ENCODE results near the gene SEMA5A.

Gene SEMA5A

DNA sequence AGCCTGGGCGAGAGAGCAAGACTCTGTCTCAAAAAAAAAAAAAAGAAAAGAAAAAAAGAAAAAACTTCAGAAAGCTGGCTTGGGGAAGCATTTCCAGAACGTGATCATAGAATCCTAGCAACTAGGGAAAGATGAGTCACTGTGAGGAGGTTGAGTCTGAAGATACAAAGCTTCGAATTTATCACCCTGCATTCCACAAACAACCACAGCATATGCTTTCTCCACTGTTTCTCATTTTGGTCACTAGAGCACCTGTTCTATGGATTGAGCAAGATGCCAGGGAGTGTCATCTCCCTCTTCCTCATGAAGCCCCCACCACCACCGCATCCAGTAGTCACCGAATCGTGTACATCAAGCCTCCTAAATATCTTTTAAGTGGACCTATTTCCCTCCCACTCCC lies 37.9 kb downstream of the SEMA5A start:
- DNase-seq, result no peak

DNA sequence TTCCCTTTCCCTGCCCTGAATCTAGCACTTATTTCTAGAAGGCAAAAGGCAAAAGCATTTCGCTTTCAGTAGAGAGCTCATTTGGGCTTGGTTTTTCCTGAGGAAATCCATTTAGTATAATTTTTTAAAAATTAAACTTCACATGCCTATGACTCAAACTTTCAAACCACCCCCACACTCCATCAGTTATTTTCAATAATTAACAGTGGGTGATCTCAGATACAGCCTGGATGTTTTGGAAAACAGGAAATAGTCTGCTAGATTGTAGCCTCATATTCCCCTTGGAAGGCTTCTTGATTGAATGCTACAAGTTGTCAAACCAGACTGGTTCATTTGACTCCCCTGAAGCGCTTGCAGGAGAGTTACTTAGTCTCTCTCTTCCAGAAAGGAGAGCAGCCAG lies 40.6 kb downstream of the SEMA5A start:
- DNase-seq, result no peak

DNA sequence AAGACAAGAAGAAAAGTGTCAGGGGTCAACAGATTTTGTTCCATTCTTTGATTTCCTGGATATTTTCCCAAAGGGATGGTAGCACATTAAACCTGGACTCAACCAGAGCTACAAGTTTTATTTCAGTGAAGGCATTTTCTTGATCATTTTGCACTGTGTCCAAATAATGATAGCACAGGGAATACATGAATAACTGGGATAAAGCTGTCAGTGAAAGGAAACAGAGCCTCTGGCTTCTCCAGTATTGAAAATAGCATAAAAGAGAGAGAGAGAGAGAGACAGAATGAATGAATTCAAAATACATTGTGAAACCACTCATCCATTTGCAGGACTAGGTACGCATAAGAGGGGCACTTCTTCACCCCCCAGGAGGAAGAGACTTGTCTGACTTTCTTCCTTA lies 43.0 kb downstream of the SEMA5A start:
- DNase-seq, result no peak

DNA sequence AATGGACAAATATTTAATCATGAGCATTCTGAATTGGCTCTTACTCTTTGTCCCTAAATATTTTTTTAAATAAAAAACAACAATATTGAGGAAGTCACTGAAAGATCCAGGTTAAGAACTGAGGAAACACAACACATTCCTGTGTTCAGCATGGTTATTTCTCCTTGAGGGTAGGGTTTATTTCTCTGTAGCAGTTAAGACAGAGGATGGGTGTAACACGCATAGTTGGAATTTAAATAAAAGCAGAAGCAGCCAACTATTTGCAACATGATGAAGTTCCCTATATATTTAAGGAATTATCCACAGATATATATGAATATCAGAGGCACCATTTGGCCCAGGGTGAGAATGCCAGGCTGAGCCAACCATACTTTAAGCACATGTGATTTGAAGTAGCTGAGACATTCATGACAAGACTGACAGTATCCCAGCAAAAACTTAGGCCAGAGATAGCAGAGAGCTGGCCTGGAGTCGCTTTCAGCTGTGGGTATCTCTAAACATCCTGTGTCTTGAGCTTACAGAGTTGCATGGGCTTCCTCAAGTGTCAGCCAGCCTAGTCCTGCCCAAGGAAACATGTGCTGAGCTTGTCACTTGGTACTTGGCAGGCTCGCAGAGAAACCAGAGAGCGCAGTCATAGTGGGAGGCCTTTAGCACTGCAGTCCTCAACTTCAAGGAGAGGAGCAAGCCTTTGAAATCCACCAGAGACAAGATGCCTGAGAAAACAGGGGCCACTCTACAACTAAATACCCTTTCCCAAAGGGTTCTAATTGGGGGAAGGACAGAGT lies 43.6 kb downstream of the SEMA5A start:
- DNase-seq, result no peak

DNA sequence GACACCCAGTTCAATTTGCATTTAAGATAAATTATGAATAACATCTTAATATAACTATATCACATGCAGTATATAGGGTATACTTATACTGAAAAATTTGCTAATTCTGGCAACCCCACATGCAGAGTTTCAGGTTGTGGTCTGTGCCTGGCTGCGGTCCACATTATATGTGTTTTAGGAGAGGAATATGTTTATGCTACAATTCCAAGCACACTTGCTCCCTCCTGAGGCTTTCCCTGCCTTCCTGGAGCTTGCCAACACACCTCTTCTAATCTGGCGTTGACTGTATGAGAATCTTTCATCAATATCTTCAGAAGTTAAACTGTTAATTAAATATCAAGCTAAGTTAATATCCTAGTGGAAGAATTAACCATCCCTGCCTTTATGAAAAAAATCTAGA lies 45.2 kb downstream of the SEMA5A start:
- no peak for DNase-seq

DNA sequence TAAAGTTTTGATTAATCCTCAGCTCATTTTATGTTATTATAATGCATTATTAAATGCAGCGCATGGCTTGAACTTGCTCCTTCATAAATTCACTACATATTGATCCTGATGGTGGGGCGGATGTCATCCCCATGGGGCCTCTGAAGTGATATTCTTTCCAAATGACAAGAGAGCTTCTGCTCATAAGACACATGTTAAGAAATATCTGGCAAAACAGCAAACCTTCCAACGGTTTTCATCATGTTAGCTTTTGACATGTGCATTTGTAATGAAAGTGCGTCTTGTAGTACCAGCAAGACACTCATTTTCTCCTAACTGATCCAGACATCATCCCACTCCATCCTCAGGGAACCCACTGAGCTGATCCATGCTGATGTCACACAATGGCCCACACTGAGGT lies 45.7 kb downstream of the SEMA5A start:
- DNase-seq, result no peak

DNA sequence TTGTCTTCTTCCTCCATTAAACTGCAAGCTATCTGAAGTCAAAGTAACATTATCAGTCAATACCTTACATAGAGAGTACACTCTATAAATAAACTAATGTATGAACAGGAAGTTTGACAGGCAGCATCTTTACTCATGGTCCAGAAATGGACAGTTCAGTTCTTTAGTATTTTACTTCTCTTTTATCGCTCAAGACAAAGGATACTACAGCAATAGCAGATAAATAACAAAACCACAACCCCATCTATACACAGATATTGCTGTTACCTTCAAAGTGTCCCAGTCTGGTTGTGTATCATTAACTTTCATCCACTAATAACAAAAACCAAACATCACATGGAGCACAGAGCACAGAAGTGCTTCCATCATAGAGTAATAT lies 46.4 kb downstream of the SEMA5A start:
- no peak for DNase-seq

DNA sequence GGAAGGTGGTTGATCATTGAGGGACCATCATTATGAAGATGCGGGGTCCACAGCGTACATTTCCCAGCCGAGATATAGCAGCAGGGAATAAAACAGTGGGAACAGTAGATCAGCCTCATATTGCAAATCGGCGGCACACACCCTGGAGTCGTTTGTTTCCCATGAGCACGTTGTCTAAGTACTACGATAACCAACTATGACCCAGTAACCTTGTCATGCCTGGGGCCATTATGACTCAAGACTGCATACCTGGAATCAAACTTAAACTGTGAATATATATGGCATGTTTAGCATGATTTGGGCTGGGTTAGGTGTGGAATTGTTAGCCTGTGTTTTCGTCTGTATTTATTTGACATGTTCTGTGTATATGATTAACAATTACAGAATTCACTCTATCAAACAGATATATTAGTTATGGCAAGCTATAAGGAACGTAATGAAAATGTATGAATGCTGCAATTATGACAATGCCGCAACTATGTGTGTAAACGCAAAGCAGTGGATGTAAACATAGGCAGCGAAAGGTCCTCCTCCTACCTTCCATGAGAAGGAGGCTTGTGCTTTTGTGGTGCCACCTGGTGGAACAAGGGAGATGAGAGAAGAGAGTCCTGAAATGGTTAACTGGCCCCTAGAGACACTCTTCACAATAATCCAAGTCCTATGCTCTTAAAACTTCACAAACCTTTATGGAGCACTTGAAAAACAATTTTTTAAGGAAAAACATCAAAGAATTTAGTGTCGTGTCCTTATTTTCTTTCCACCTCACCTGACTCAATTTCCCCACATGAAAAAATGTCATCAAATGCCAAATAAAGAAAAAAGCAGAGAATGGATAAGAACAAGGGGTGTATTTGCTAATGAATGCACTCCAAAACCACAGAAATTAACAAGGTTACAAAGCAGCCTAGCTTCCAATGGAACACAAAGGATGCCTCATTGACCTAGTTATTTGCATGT lies 47.1 kb downstream of the SEMA5A start:
- DNase-seq, result no peak

DNA sequence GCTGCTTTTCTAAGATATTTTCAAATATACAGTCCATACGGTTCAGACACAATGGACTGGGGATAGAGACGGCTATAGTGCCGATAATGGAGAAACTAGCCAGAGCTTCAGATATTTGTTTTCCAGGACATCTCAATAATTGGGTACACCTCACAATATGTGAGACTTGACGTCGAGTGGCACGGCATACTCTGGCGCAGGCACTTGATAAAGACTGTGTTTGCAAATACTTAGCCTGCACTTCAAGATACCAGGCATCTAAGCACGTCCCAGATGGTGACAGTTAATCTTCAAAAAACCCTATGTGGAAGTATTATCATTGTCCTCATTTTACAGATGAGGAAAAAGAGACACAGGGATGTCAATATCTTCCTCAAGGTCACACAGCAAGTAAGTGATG lies 48.5 kb downstream of the SEMA5A start:
- DNase-seq, result no peak

DNA sequence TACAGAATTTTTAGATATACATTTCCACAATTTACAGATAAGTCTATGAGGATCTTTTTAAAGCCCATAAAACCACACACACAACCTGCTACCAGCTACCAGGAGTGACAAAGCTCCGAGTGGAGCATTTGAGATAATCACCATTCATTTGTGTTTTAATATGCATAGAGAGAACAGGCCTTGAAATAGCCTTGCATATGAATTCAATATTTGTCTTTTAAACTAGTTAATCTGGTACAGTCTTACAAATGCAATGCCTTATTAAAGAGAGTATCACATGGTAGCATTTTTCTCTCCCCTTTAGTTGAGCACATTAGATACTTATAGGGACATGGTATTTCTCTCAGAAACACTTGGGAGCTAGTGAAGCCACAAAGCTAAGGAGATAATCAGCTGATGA lies 49.1 kb downstream of the SEMA5A start:
- DNase-seq, result no peak

DNA sequence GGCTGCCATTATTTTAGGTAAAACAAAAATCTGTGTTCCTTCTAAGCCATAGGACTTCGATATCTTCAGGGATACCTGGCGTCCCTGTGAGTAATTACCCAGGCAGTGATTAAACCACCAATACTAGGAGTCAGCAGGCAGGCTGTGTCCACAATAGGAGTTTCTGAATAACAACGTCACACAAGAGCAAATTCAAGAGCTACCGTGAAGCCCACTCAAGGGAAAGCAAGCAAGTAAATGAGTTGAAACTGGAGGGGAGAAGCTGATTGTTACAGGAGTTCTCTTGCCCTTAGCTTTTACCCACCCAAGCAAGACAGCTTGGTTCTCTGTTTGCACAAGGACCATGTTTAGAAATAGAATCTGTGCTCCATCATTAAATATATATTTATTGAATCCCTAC lies 50.8 kb downstream of the SEMA5A start:
- DNase-seq, result no peak

DNA sequence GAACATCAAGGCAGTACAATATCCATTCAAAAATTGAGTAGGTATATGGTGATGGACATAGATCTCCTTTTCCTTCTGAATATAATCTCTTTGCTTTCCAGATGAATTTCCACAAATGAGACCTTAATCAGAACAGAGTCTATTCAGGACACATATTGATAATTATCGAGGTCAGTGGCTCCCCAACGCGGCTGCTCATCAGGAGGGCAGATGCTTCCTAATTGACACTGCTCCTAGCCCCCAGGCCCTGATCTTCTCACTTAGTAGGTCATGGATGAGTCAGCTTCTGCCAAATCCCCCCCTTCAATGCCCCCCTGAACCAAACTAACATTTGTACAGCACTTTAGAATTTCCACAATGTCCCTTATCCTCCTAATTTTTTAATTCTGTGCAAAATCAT lies 51.6 kb downstream of the SEMA5A start:
- no peak for DNase-seq

DNA sequence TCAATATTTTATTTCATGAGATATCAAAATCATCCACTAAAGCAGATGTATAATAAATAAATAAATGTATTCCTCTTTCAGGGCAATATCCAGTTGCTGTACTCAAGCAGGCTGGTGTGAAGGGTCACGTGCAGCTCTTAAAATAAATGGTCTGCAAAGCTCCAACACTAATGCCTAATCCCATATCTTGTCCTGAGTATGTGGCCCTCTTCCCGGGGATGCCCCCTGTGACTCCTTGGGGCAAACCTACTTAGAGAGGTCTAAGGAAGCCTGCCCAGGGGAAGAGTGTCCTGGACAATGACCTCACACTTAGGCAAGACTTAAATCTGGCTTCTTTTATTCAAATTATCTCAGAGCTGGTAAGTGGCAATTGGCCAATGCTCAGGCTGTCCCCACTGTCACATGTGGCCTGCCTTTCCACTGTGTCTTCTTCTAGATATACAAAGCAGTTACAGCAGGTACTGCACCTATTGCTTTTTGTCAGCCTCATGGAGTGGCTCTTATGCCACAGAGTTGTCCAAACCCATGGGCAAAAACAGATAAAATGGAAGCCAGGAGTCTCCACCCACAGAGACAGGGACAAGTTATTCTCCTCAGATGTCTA lies 55.3 kb downstream of the SEMA5A start:
- no peak for DNase-seq

DNA sequence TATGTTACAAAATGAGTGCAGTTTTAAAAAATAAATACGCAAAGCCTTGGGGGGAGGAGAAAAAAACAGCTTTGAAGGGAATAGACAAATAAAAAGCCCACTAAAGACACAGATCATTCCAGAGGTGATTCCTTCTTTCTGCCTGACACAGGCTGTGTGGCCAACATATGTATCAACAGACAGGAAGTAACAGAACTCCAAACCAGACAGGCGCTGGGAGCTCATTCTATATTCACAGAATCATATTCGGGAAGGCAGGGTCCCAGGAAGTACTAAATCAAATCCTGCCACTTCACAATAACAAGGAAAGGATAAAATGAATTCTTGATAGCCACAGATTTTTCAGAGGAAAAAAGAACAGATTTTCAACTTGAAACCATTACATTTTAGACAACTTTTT lies 62.1 kb downstream of the SEMA5A start:
- no peak for DNase-seq

DNA sequence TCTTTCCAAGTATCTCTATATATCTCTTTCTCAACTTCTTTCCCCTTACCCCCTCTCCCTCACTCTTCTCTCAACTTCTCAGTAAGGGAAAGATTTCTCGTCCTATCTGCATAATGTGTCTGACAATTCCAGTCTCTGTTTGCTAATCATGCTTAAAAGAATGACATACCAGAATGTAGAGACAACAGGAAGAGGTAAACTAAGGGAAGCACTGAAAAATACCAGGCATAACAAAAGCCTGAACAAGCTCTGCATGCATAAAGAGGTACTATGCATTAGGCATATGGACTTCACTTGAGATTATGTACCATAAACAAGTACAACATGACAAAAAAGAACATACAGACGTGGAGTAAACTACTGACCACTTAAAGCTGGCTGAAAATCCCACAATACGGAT lies 62.6 kb downstream of the SEMA5A start:
- no peak for DNase-seq

DNA sequence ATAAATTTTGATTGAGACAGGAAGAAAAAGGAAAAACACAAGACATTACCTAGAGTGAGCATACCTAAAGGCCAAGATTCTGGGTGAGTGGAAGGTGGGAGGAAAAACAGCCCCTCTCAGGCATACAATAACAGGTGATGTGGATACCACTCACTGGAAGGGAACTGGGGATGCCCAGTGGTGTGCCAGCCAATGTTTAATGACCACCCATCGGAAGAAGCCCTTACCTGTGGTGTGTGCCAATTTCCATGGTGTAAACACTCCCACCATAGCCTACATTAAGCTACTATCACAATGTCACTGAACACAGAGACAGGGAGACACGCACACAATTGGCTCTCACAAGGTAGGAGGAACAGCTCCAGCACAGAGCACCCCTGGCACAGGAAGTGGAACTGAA lies 63.5 kb downstream of the SEMA5A start:
- DNase-seq, result no peak

DNA sequence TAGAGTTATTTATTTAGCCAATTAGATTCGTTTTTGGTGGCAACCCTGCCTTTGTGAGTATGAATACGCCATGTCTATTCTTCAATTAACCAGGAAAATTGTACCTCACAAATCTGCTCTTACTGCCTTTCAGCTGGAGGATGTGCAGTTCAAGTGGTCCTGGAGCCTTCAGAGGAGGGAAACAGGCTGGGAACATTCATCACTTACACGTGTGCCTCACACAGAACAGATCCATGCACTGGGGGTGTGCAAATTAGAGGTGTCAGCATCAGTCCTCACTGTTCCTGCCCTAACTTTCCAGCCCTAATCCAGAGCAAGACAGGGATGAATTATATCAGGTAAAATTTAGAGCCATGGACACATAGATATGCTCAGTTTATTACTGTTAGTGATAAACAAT lies 65.4 kb downstream of the SEMA5A start:
- DNase-seq, result no peak

DNA sequence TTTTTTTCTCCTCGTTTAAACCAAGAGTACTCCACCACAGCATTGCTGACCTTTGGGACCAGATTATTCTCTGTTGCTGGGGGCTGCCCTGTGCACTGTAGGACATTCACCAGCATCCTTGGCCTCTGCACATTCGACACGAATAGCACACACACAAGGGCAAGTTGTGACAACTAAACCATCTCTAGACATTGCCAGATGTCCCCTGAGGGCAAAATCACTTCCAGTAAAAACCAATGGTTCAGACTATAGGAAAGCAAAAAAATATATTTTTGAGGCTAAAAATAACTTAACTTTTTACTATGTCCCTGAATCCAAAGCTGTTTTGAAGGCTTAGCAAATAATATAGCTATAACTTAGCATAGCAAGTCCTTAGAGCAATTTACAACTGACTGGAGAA lies 65.9 kb downstream of the SEMA5A start:
- DNase-seq, result no peak

DNA sequence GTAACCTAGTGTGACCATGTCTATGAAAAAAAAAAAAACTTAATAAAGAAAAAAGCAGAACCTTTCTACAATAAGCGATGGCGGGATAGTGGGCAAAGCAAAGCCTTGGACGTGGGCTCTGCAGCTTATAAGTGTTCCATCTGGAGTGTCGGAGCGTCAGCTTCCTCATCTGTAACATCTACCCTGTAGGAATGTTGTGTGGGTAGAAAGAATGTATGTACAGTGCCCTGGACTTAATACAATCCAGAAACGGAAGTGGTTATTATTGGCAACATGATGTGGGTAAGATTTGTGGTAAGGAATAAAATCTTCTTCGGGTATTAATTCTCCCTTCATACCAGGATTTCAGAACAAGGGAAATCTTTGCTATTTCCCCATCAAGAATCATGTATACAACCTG lies 66.5 kb downstream of the SEMA5A start:
- no peak for DNase-seq

DNA sequence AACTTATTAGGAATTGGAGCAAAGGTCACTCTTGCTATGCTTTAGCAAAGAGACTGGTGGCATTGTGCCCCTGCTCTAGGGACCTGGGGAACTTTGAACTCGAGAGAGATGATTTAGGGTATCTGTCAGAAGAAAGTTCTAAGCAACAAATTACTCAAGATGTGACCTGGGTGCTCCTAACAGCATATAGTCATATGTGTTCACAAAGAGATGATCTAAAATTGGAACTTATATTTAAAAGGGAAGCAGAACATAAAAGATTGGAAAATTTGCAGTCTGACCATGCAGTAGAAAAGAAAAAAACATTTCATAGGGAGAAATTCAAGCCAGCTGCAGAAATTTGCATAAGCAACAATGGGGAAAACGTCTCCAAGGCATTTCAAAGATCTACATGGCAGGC lies 68.3 kb downstream of the SEMA5A start:
- no peak for DNase-seq

DNA sequence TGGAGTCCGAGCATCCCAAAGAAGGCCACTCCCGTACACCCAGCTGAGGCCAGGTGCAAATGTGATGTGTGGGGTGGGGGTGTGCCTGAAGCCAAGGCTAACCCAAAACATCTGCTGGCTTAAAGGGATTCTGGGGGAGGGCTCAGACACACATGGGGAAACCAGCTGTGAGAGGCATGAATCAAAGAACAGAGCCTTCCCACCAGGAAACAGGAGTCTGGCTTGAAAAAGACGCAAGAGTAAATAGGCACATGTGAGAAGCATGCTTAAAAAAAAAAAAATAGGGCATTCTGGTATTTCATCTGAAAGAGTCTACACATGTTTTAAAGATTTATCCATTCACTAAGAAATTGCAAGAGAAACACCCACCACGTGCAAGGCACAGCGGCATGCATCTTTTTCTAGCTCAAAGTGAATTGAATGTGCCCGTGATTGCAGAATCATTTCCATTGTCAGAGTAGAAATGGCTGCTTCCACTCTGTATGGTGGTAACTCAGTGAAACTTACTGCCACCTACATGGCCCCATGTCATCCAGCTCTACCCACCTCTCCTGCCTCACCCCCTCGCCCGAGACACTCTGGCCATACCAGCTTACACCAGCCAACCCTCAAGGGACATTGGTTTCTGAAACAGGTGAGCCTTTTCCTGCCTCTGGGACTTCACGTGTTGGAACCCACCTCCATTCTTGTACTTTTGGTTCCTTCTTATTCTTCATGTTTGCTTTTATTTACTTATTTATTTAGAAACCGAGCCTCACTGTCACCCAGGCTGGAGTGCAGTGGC lies 71.5 kb downstream of the SEMA5A start:
- DNase-seq, result no peak

DNA sequence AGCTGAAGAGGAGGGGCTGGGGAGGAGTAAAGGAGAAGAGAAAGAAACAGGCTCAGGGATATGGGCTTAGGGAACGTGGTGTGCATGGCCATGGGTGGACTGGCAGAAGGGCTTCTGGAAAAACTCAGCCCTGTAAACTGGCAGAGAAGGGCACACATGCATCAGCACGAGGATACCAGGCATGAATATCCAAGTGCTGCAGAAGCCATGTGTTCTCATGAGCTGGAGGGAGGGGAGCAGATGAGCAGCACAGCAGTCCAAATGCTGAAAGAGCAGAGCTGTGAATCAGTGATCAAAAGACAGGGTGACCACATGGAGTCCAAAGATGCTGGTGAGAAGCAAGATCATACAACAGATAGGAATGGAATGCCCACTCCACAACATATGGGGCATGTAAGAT lies 72.3 kb downstream of the SEMA5A start:
- DNase-seq, result no peak

DNA sequence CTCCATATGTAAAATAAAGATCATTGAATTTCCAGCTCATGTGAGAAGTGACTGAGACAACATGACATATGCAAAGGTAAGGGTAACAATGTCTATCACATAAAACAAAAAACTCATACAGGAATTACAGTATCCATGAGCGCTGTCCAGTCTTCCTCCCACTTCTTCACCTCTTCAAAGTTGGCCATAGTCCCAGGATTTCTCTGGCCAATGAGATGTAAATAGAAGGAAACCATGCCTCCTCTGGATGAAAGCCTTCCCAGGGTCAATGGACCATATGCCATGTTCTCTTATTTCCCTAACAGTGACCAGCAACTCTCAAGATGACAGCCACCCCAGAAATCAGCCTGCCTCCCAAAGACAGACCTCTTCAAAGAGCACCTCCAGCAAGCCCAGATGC lies 75.5 kb downstream of the SEMA5A start:
- no peak for DNase-seq
